HG03457 (cell line): ENCODE measurements around the gene RIPOR2.
"Not testable (repeated sequence)": the region's sequence is repeated elsewhere in the genome, so short reads cannot be mapped to it uniquely, and the experiment has no call there.

Source experiments
- ATAC-seq: cut with Tn5 transposase; IDR thresholded peaks from one replicate; pipeline ENCODE4 v1.9.1; 2021; ENCODE audit warnings: moderate number of reproducible peaks; ENCODE audit not compliant: unreplicated experiment

RIPOR2 gene

DNA sequence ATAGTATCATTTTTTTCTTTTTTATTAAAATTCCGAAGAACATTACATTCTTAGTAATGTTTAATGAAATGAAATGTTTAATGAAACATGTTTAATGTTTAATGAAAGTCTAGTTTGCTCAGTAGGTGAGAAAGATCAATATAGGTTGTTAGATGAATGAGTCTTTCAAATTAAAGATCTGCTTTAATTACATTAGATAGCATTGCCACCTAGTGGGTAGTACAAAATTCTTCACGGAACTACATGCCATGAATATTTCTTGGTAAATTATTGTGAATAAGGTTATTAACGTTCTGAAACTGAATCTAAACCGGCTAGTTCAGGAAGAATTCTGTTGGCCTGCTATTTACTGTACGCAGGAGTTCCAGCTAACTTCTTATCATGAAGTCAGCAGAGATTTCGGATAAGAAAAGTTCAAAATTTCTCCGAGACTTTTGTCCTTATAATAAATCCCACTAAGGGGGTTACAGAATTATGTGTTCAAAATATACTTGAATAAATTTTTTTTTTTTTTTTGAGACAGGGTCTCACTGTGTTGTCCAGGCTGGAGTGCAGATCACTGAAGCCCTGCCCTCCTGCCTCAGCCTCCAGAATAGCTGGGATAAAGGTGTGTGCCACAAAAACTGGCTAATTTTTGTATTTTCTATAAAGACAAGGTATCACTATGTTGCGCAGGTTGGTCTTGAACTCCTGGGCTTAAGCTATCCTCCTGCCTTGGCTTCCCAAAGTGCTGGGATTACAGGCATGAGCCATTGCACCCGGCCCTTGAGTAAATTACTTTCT, 168.9 kb downstream of the RIPOR2 start:
- ATAC-seq: no peak

DNA sequence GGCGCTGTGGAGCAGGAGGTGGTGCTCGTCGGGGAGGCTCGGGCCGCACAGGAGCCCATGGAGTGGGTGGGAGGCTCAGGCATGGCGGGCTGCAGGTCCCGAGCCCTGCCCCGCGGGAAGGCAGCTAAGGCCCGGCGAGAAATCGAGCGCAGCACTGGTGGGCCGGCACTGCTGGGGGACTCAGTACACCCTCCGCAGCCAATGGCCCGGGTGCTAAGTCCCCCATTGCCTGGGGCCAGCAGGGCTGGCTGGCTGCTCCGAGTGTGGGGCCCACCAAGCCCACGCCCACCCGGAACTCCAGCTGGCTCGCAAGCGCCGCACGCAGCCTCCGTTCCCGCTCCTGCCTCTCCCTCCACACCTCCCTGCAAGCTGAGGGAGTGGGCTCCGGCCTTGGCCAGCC, 169.8 kb downstream of the RIPOR2 start:
- not testable (repeated sequence) for ATAC-seq

DNA sequence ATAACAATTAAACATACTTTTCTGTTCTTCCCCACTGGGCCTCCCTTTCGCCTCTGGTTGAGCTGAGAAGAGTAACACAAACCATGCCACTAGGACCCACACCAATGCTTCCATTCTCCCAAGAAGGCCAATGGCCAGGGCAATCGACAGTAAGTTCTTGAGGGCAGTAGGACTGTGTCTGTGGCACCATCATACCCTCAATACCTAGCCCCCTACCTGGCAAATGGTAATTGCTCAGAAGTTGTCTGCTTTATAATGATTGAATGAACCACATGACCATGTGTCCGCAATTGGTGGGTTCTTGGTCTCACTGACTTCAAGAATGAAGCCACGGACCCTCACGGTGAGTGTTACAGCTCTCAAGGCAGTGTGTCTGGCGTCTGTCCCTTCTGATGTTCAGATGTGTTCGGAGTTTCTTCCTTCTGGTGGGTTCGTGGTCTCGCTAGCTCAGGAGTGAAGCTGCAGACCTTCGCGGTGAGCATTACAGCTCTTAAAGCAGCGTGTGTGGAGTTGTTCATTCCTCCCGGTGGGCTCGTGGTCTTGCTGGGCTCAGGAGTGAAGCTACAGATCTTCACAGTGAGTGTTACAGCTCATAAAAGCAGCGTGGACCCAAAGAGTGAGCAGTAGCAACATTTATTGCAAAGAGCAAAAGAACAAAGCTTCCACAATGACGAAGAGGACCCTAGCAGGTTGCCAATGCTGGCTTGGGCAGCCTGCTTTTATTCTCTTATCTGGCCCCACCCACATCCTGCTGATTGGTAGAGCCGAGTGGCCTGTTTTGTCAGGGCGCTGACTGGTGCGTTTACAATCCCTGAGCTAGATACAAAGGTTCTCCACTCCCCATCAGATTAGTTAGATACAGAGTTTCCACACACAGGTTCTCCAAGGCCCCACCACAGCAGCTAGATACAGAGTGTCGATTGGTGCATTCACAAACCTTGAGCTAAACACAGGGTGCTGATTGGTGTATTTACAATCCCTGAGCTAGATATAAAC, 170.6 kb downstream of the RIPOR2 start:
- ATAC-seq: not testable (repeated sequence)

DNA sequence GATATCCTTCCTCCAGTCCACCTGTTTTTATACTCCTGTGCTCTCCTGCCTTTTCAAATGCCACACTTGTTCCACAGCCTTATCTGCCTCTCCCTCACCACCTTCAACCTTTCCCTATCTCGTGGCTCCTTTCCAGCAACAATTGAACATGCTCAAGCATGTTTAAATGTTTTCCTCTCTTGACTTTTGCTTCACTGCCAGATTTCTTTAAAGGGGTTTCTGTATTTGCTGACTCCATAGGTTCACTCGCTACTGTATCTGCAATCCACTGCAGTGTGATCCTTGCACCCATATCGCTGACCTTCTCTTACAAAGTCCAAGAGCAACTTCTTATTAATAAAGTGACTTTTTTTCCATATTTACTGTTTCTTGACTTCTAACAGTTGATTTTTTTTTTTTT, 172.2 kb downstream of the RIPOR2 start:
- ATAC-seq: no peak

- no peak for ATAC-seq
Measured at GRCh38 chr6:24761851-24762250, 173.9 kb downstream of the RIPOR2 start.

DNA sequence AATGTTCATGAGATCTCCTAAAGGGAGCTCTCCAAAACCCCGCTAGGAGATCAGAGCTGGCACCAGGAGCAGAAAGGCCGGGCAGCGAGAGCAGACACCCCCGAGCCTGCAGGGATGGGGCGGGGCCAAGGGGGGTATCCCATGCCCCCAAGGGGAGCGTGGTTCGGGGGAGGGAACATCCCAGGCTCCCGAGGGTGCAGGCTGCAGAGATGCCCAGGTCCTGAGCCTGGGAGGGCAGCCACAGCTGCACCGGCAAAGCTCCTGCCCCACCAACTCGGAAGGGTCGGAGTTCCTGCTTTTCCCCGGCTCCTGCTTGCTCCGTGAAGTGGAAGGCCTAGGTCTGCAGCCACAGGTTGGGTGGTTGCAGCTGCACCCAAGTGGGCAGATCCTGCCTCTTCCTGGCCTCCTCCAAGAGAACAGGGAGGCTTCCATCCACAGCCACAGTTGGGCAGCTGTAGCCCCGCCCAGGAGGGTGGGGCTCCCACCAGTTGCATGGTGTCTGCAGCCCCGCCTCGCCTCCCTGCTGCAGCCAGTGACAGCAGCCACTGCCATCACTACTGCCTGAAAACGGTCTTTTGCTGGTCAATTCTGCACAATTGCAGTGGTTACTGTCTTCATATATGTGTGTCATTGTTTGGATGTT, 174.4 kb downstream of the RIPOR2 start:
- no peak for ATAC-seq

- no peak for ATAC-seq
Measured at GRCh38 chr6:24760210-24760609, 175.6 kb downstream of the RIPOR2 start.

DNA sequence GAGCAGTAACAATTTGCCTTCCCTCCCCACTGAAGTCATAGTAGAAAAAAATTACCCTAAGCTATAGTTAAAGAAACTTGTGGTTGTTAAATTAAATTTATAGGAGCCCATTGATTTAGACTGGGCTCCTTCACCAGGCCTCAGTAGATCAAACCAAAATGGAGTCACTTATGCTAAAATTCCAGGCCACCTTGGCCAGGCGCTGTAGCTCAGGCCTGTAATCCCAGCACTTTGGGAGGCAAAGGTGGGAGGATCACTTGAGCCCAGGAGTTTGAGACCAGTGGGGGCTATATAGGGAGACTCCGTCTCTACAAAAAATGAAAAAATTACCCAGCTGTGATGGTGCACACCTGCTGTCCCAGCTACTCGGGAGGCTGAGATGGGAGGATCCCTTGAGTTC, 176.0 kb downstream of the RIPOR2 start:
- ATAC-seq: no peak

DNA sequence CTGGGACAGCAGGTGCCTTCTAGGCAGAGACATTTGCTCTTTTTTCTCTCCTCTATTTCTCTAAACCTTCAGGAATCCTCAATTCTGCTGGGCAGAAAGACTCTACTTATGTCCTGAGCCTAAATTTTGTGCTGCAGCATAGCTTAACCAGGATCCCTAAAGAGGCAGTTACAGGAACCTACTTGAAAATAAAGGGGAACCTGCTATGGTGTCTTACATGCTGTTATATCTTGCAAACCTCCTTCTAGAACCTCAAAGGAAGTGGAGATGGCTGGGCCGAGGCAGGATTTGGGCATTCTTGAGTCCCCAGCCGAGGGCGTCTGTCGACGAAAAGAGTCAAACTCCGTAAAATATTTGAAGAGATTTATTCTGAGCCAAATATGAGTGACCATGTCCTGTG, 178.1 kb downstream of the RIPOR2 start:
- no peak for ATAC-seq

GRCh38 chr6:24755279-24755678, 180.5 kb downstream of the RIPOR2 start:
- ATAC-seq: no peak

DNA sequence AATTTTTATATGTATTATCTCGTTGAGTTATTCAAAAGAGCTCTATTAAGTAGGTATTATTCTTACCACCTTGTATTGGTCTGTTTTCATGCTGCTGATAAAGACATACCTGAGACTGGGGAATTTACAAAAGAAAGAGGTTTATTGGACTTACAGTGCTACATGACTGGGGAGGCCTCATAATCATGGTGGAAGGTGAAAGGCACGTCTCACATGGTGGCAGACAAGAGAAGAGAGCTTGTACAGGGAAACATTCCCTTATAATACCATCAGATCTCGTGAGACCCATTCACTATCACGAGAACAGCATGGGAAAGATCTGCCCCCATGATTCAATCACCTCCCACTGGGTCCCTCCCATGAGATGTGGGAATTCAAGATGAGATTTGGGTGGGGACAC, 181.4 kb downstream of the RIPOR2 start:
- ATAC-seq: not testable (repeated sequence)
